H1 (cell line): Measurements from ENCODE around the gene BLOC1S3. TPM values are rescaled to one million over a fixed set of nuclear protein-coding genes. Genes with fewer than 3 reads are reported as not detected.

Experiments used
- GABPA ChIP-seq: IDR thresholded peaks from 2 replicates; pipeline ENCODE4 v1.6.1; 2011; ENCODE audit warnings: mild to moderate bottlenecking, low read length, moderate library complexity, borderline replicate concordance; ENCODE audit not compliant: insufficient read depth
- MAFK ChIP-seq: IDR thresholded peaks from 2 replicates; pipeline ENCODE4 v1.6.1; 2012; ENCODE audit warnings: low read depth, mild to moderate bottlenecking, improper control_type of control experiment, low read length
- RAD21 ChIP-seq, 2 experiments: IDR thresholded peaks in 1 of 2; conservative IDR thresholded peaks in 1 of 2; 2 replicates each; pipeline ENCODE4 v1.6.1; 2011; ENCODE audit warnings: low read depth in 2 of 2, low read length in 2 of 2, improper control_type of control experiment in 1 of 2, inconsistent platforms in 1 of 2, mild to moderate bottlenecking in 1 of 2, moderate library complexity in 1 of 2
- SIN3A ChIP-seq, 2 experiments: IDR thresholded peaks in 1 of 2; conservative IDR thresholded peaks in 1 of 2; 2 replicates each; pipeline ENCODE4 v1.6.1; 2011 to 2012; ENCODE audit warnings: low read length in 2 of 2, improper control_type of control experiment in 1 of 2, low read depth in 1 of 2, mild to moderate bottlenecking in 1 of 2
- polyA plus RNA-seq, 7 experiments: library from polyadenylated mRNA; depleted of rRNA in 3 of 7; stranded (reverse) in 5 of 7; unstranded in 2 of 7; fragments of >200 nt in 5 of 7; fragments of 200-250 nt in 2 of 7; gene quantifications; 1 replicate in 5 of 7; 2 replicates in 1 of 7; 4 replicates in 1 of 7; pipeline versions ENCODE4 v1.2.1 to v1.2.3, GENCODE V29; 2011 to 2013; ENCODE audit warnings: missing spikeins in 2 of 7, mixed read lengths in 2 of 7
- total RNA-seq: library from RNA; stranded (reverse); fragmentation: NEBNext Ultra II Directional; extraction: Animal tissue kit (Norgen Biotek cat#: 25700); gene quantifications from 2 replicates; pipeline ENCODE4 v1.2.1, GENCODE V29; 2021

The BLOC1S3 gene
- total and polyA plus RNA-seq, 2 of the 8 experiments (the other 6 are each of a cell fraction or from before 2014, with no cell fraction given): 6.0 to 6.1 TPM

GRCh38 chr19:45158503-45159209 is 19.9 kb upstream of the BLOC1S3 start (continued):
- TF ChIP-seq RAD21 (IDR thresholded peaks at IDR 0.05 in 1 of 2, conservative IDR thresholded peaks at IDR 0.05 in 1 of 2; ENCODE audit: low read depth in 2 of 2, low read length in 2 of 2) (no peak), SIN3A (conservative IDR thresholded peaks at IDR 0.05 in 1 of 2, IDR thresholded peaks at IDR 0.05 in 1 of 2; ENCODE audit: low read depth in 1 of 2, low read length in 2 of 2) (no peak), GABPA (no peak), MAFK (no peak)
